HL-60/S4 treated with retinoic acid at 250 ng/mL for 4 days and 3 days (cell line): ENCODE results near the gene CNTD1.

Experiments
- in situ Hi-C: fragments of 300-500 bp; cut with MboI; formaldehyde crosslinking; loops from 2 replicates; pipeline ENCODE4 v1.7.0; 2022; ENCODE audit warnings: low sequenced_read_pairs

CNTD1 gene

DNA sequence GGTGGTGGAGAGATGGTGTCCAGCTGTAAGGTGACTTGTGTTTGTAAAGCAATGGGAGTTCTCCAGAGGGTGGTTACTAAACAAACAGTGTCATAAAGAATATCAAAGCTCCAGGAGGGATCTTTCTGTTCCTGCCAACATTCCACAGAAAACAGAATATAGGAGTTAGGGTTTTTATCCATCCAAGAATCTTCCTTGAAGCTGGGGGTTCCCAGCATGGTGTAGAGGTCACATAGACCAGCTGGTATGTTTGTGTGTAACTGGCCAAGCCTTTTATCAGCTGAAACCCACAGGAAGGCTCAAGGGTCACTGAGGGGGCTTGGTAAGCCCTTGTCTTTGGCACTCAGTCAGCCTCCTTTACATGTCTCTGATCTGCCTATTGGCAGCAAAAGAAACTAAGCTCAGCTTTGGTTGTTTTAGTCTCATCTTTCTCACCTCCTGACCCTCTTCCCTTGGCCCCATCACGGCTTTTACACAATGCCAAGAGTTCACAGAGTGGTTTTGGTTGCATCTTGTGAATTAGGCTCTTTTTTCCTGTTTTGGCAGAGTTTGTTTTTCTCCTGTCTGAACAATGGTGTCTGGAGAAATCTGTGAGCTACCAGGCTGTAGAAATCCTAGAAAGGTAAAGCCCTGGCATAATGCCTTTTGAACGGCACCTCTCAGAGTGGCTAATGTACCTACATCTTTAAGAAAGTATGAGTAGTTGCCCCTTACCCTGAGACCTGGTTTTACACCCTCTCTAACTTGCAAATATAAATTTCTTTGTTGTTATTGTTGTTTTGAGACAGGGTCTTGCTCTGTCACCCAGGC lies 4.6 kb downstream of the CNTD1 start:
- in situ Hi-C loops = no loop called here

DNA sequence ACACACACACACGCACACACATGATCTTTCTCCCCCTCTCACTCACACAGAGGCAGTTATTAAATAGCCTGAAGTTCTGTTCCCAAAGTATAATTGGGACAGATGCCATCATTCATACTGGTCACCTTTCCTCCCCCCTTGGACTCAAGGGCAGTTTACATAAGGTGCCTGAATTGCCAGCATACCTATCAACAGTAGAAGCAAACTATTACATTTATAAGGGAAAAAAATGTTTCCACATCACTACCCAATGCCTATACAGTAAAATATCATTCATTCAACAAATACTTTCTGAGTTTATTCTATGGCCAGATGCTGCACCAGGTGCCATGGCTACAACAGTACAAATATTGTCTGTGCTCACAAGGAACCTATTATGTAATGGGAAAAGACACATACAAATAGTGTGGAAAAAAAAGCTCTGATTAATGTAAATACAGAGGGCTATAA lies 6.3 kb downstream of the CNTD1 start:
- in situ Hi-C loops = no loop called here

DNA sequence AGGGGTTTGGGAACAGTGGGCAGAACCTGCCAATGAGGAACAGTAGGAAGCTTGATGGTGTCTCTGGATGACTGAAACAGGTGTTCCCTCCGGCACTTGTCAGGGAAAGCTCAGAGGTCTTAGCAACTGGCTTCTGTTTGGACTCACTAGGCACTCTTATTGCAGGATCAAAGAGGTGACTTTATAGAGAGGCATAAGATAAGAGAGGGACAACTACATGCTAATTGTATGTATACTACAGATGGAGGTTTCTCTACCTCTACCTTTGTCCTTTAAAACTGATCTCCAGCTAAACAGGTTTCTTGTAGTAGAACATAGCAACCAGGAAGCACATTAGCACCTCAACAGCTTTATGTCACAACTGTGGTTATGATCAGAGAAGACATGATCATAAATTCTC lies 7.6 kb downstream of the CNTD1 start:
- in situ Hi-C loops = no loop called here

DNA sequence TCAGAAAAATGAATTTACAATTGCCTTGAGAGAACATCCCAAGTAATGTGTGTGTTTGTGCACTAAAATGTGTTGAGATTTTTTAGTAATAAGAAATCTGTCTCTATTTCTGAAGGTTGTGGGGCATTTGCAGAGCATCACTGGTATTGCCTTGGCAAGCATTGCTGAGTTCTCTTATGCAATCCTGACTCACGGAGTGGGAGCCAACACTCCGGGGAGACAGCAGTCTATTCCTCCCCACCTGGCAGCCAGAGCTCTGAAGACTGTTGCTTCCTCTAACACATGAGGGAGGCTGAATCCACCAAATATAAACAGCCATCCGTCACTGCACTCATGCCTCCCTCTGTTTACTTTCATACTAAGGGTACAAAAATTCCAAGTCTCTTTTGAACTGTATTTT lies 10.6 kb downstream of the CNTD1 start:
- in situ Hi-C loops = no loop called here

DNA sequence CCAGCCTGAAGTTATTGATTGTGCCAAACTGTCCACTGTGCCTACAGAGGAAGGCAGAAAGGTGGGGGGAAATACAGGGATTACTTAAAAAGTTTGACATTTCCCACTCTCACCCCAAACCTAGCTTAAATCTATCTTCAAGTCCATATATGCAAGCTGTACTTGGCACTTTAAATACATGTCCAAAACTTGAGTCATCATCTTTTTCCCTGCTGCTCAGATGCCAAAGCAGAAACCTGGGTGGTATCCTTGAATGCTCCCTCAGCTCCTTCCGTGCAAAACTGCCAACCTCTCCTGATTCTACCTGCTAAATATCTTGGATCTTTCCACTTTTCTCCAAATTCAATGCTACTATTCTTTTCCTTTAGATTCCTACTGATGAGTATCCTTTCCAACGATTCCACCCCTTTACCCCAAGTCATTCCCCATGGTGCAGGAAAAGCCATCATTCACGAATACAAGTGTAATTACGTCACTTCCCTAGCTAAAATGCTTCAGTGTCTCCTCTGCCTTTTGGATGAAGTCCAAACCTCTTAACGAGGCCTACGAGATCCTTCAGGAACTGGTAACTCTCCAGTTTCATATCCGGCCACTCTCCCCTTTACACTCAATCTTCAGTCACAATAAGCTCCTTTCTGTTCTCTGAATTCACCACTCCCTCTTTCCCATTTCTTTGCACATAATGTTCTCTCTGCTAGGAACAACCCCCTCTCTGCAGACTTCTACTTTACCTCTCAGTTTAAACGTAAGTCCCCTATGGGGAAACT lies 16.2 kb downstream of the CNTD1 start:
- in situ Hi-C loops = no loop called here

DNA sequence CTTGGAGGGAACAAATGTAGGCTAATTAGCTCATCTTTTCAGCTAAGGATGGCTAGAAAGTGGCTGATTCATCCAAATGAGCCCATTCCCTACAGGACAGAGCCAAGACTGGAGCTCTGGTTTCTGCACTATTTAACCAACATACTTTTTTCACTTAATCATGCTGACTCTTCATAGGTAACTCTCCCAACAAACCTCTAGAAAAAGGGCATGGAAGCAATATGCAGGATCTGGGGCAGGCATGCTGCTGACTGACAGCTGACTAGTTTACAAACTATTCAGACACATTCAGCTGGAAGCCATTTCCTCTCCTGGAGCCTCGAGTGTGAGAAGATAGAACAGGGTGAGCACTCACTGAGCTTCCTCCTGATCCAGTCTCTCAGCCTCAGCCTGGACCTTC lies 19.2 kb downstream of the CNTD1 start:
- in situ Hi-C loops = no loop called here

DNA sequence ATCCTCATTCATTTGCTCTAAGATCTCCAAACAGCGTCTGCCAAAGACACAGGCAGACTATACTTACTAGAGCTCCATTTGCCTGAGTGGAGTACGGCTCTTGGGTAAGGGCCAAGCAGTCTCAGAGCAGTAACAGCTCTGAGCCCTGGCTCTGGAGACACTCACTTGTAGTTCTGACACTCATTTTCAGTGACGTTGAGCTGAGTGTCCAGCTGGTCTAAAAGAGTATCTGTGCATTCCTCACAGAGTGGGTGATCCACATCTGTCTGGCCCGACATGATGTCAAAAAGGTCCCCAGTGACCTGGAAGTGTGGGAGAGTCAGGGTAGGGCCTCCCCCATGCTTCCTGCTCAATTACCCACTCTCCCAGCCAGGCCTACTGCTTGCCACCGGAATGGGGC lies 19.7 kb downstream of the CNTD1 start:
- in situ Hi-C loops = no loop called here

DNA sequence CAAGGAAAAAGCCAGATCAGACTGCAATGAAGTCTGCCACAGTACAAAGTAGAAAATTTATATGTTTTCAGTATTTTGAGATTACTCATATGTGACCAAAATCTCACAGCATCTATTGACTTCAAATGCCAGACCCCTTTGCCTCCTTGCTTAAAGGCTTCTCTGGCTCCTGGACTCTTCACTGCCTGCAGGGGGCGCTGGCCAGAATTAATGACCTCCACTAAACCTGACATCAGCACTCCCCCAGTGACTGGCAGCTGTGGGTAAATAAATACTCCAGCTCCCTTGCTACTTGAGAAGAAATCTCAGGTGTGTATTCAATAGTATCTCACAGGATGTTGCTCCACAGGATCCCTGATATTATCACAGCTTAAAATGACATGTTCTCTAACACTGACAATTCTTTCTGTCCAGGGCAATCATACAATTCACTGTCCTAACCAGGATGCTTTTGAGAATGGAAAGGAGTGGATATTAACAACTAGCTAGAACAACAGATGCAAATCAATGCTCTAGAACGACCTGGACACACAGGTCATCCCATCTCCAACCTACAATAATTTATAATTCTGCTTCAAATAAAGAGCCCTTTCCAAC lies 21.4 kb downstream of the CNTD1 start:
- in situ Hi-C loops = no loop called here

DNA sequence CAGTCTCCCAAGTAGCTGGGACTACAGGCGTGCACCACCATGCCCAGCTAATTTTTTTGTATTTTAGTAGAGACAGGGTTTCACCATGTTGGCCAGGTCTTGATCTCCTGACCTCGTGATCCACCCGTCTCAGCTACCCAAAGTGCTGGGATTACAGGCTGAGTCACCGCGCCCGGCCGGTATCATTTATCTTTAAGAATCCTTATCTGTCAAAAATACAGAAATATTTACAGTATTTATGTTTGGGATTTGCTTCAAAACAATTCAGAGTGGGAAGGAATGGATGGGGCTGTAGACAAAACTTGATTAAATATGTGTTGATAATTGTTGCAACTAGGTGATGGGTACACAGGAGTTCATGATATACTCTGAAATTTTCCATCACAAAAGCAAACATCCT lies 22.5 kb downstream of the CNTD1 start:
- in situ Hi-C loops = no loop called here

DNA sequence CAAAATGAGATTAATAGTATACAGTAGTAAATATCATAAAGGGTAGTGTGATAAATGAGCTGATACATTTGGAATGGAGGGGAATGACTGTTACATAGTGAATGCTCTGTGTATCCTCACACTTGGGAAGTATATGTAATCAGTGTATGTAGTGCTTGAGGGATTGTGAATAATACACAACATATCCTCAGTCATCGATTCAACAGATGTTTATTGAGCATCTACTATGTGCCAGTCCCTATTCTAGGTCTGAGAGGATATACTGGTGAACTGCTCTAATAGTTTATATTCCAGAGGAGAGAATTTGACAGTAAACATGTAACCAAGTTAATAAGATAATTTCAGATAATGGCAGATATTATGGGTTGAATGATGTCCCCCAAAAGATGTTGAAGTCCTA lies 28.8 kb downstream of the CNTD1 start:
- in situ Hi-C loops = no loop called here

DNA sequence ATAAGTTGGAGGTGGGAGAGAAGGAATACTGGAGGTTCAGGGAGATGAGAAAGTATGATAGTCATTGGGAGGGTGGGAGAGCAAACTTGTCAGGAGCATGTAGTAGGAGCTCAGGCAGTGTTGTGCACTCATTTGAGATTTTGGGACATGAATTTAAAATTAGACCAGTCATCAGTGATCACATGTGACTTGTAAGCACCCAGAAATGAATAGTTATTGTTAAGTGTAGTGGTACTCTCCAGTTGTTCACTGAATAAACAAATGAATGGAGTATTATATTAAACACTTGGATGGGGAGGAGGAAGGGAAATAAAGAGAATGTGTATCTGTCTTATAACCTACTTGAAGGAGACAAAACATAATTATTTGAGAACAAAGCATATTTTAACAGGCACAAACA lies 32.3 kb downstream of the CNTD1 start:
- in situ Hi-C loops = loop anchor here (5.0 kb wide), 1 partner anchor 96 kb away; no protein-coding TSS in a partner anchor

DNA sequence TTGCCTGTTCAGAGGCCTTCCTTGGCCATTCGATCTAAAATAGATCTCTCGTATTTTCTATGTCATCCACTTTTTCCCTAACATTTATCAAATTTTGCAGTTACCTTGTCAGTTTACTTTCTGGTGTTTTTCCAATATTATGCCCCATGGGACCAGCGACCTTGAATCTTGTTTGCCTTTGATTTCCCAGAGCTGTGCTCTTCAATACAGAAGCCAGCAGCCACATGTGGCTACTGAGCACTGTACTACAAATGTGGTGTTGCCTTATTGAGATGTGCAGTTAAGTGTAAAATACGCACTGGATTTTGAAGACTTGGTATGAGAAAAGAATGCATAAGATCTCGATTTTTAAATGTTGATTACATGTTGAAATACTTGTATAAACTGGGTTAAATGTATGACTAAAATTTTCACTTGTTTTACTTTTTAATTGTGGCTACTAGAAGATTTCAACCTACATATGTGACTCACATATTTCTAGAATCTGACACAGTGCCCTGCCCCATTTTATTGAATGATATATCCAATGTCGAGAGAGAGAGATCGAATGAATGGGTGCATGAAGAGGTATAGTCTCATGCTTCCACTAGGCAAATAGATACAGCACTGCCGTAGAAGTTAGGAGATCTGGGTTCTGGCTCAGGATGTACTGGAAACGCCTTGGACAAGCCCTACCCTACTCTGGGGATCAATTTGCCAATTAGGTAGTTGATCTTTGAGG lies 33.7 kb downstream of the CNTD1 start:
- in situ Hi-C loops = loop anchor here (5.0 kb wide), 1 partner anchor 95 kb away; no protein-coding TSS in a partner anchor

DNA sequence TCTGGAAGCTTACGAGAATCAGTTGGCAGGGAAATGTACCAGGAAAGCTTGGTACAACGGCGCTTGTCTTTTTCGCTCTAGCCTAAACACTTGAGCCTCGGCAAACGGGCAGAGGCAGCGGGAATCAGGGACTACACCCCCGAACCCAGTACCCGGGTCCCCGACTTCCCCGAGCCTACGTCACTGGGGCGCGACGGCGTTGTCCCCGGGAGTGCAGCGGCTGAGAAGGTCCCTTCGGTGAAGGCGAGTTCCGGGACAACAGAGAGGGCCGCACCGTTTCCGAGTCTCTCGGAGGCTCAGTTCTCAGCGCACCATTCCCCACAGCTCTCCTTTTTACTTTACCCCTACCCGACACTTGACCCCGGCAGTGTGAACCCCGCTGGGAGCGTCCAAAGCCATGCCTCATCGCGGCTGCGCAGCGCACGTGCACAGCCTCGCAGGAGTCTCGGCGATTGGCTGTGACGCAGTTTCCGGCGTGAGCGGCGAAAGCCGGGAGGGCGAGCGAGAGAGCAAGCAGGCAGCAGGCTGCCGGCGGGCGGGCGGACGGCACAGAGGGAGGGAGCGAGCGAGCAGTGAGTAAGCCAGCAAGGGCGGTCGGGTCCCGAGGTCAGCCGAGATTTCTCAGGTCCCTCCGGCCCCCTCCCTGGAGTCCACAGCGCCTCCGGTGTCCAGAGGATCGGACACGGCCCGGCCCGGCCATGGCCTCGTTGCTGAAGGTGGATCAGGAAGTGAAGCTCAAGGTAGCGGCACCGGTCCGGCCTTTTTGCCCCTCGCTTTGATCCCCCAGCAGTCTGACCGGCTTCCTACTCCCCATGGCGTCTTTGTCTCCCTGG lies 34.5 kb downstream of the CNTD1 start, which contains the start of gene PSME3:
TSS of gene PSME3 (plus strand) at position 464 of the 833 bp plus-strand sequence. CDS start at position 699, 235 bp downstream.
- in situ Hi-C loops = loop anchor here (5.0 kb wide), 1 partner anchor 94 kb away; no protein-coding TSS in a partner anchor

DNA sequence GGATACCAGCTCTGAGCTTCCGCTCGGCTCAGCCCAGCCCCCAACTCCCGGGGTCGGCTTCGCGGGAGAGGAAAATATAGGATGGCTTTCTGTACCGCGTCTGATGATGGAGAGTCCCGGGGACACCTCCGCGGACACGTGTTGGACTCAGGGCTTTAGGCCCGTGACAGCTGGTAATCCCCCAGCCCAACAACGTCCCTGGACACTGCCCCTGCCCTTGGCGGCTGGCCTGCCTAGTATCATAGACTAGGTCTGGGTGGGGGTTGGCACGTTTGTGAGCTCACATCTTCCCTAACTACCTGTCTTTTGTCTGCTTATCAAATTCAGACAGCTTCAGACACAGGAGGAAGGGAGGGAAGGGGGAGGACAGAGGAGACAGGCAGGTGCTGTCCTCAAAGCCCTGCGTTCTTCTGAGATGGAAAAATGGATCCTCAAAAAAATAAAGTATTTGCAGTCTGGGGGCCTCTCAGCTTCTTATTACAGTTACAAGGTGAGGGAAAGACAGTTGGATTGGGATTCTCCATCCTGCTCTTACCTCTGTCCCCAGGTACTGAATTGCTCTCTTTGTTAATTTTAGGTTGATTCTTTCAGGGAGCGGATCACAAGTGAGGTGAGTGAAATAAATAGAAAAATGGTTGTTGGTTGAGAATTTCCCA lies 35.2 kb downstream of the CNTD1 start:
- in situ Hi-C loops = loop anchor here (5.0 kb wide), 1 partner anchor 93 kb away; no protein-coding TSS in a partner anchor

DNA sequence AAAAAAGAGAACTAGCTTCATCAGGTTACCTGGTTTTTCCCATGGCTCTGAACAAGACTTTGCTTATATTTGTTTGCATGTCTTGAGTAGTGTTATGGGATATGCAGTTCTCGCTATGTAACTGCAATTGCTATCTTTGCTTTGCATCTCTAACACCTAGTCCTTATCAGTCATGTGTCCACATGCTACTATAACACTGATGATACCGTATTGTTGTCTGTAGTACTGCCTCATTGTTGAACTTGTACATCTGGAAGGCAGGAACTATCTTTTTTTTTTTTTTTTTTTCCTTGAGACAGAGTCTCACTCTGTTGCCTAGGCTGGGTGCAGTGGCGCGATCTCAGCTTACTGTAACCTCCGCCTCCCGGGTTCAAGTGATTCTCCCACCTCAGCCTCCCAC lies 37.1 kb downstream of the CNTD1 start:
- in situ Hi-C loops = no loop called here

DNA sequence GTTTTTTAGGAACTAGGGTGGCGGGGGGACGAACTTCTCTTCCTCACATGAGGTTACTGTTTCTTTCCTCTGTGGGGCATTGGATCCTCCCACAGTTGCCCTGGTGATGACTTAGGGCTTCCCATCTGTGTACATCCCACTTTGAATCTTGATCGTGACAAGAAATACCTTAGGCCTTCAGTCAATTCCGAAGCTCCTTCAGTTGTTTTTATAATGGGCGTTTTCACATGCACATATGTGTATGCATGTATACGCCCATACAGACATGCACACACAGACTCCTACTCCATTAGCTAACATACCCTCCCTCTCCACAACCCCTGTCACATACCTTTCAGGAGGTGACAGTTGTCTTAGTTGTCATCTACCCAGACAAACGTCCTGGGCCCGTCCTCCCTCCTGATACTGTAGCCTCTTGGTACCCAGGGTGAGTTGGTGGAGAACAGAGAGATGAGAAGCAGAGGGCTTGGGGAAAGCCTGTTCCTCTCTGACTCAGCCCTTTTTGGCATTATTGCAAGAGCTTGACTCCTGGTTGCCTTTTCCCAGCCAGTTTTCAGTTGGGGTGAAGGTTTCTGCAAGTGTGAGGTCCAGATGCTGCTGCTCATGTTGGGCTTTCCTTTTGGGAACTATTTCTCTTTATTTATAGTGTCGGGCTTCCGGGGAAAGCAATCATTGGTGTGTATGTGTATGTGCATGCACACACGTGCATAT lies 43.5 kb downstream of the CNTD1 start:
- in situ Hi-C loops = no loop called here

DNA sequence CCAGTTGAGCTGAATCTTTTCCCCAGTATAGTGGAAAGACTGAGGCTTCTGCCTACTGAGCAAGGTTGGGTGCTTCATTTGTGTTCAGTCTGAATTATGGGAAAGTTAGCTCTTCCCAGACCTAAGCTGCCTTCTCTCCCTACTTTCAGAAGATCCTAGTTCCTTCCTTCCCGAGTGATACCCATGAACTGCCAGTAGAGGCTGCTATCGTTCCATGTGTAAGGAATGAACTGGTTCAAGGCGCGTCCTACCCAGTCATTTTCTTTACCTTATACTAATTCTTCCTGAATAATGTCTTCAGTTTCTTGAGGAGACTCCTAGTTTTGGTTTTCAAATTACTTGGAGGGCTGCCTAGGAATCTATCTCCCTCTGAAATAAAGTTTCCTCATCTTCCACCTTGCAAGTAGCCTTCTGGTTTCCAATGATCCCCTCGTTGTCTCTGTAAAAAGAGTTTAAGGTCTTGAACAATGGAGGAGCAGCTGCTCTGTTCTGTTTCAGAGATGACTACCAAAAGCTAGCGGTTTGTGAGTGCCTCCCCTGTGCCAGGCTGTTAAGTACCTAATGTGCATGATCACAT lies 44.8 kb downstream of the CNTD1 start:
- in situ Hi-C loops = no loop called here

DNA sequence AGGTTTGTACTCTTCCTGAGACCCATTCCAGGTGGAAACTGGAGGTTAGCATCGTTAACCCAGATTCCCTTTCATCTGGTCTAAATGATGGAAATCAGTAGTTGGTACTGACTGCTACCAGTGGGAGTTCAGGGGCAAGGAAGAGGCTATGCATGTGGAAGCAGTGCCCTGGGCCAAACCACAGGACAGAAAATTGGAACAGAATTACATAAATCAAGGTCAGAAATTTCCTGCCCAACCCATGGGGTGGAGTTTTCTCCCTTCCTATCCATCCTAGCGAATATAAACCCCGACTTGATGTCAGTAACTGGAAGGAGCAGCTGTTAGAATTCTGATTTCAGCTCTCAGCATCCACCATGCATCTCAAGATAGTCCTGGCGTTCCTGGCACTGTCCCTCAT lies 45.6 kb downstream of the CNTD1 start, which contains the start of gene AOC2:
TSS of gene AOC2 (plus strand) at position 310 of the 400 bp plus-strand sequence. CDS start at position 357, 47 bp downstream.
- in situ Hi-C loops = no loop called here
